Activated B cell treated with CpG ODN at 0.5 μM for 24 hours (primary cell): ENCODE data around the gene AUTS2. TPM values are rescaled to one million over a fixed set of nuclear protein-coding genes. Genes with fewer than 3 reads are reported as not detected.

Experiments
- ATAC-seq: fragments of 200-7000 bp; cut with Tn5 transposase; one replicate; pipeline ENCODE4 v1.10.0; 2021; ENCODE audit warnings: low read depth, mild to moderate bottlenecking, moderate library complexity
- CTCF ChIA-PET: fragments of 350-600 bp; sonication (Branson Sonifier 250); formaldehyde crosslinking; loops from one replicate; lab custom pipeline; 2021; ENCODE audit warnings: antibody characterized with exemption; lab: Charles Lee
- POLR2A ChIA-PET: fragments of 350-600 bp; sonication (Branson Sonifier 250); formaldehyde crosslinking; loops from one replicate; lab custom pipeline; 2021; ENCODE audit warnings: antibody characterized with exemption; lab: Charles Lee
- DNase-seq: peaks from one replicate; pipeline ENCODE4 v3.0.0; 2022
- H3K27ac Mint-ChIP-seq: one replicate; pipeline ENCODE4 v1.8.0; 2020; ENCODE audit warnings: mixed read lengths
- H3K27me3 Mint-ChIP-seq: one replicate; pipeline ENCODE4 v1.8.0; 2021; ENCODE audit warnings: mixed read lengths
- H3K36me3 Mint-ChIP-seq: one replicate; pipeline ENCODE4 v1.8.0; 2021; ENCODE audit warnings: low read depth, mixed read lengths
- H3K4me1 Mint-ChIP-seq: one replicate; pipeline ENCODE4 v1.8.0; 2021; ENCODE audit warnings: mixed read lengths
- H3K4me3 Mint-ChIP-seq: one replicate; pipeline ENCODE4 v1.8.0; 2020; ENCODE audit warnings: mild to moderate bottlenecking, mixed read lengths
- H3K9me3 Mint-ChIP-seq: one replicate; pipeline ENCODE4 v1.8.0; 2020; ENCODE audit warnings: mixed read lengths
- CTCF ChIP-seq: fragments of 200-600 bp; IDR thresholded peaks from one replicate; pipeline ENCODE4 v1.8.0; 2022; ENCODE audit warnings: antibody characterized with exemption, mild to moderate bottlenecking
- intact Hi-C: fragments of 100-400 bp; cut with micrococcal nuclease; formaldehyde crosslinking; loops from one replicate; pipeline ENCODE4 v1.15.1; 2024
- total RNA-seq: library from RNA; stranded (reverse); gene quantifications from 2 replicates; pipeline ENCODE4 v1.2.3, GENCODE V29; 2022

Gene AUTS2
- total RNA-seq, 1 donor from 2014 or later: 15.9 TPM

- intact Hi-C loops: no loop called here
- H3K4me3 Mint-ChIP-seq: no peak overlapping the region
- no peak for ATAC-seq
- no peak for DNase-seq
- peaks cover 3% of the 10 kb centered on the region for H3K27me3 Mint-ChIP-seq
- no peaks in the 10 kb centered on the region for H3K36me3 Mint-ChIP-seq
- no peaks in the 10 kb centered on the region for H3K4me1 Mint-ChIP-seq
- TF ChIP-seq CTCF: no peak
- POLR2A ChIA-PET: no interaction called here
- peaks cover 5% of the 10 kb centered on the region for H3K9me3 Mint-ChIP-seq
- no peak overlapping the region for H3K27ac Mint-ChIP-seq
- CTCF ChIA-PET: no interaction called here
Observed at GRCh38 chr7:69585169-69585568, 13.1 kb upstream of the AUTS2 start.

- H3K4me1 Mint-ChIP-seq: no peaks in the 10 kb centered on the region
- no peak overlapping the region for H3K27ac Mint-ChIP-seq
- ChIA-PET CTCF (no interaction called here), POLR2A (no interaction called here)
- no peak overlapping the region for H3K4me3 Mint-ChIP-seq
- no peak for ATAC-seq
- TF ChIP-seq CTCF: no peak
- DNase-seq: no peak
- intact Hi-C loops: no loop called here
- no peaks in the 10 kb centered on the region for H3K36me3 Mint-ChIP-seq
- H3K27me3 Mint-ChIP-seq: peaks cover 3% of the 10 kb centered on the region
- H3K9me3 Mint-ChIP-seq: peaks cover 9% of the 10 kb centered on the region
Observed at GRCh38 chr7:69586321-69586720, 12.0 kb upstream of the AUTS2 start.

GRCh38 chr7:69588773-69589172, 9.5 kb upstream of the AUTS2 start:
- ChIA-PET POLR2A (no interaction called here), CTCF (no interaction called here)
- H3K27ac Mint-ChIP-seq: no peak overlapping the region
- no peak overlapping the region for H3K4me3 Mint-ChIP-seq
- H3K4me1 Mint-ChIP-seq: no peaks in the 10 kb centered on the region
- peaks cover 3% of the 10 kb centered on the region for H3K27me3 Mint-ChIP-seq
- H3K36me3 Mint-ChIP-seq: no peaks in the 10 kb centered on the region
- ATAC-seq: no peak
- H3K9me3 Mint-ChIP-seq: peaks cover 9% of the 10 kb centered on the region
- TF ChIP-seq CTCF: no peak
- no peak for DNase-seq
- intact Hi-C loops: no loop called here

GRCh38 chr7:69591805-69592204, 6.5 kb upstream of the AUTS2 start:
- DNase-seq (no peak), ATAC-seq (no peak)
- no peak for TF ChIP-seq CTCF
- H3K27ac Mint-ChIP-seq: no peak overlapping the region
- H3K4me1 Mint-ChIP-seq: peaks cover under 1% of the 10 kb centered on the region
- POLR2A ChIA-PET: no interaction called here
- no peak overlapping the region for H3K4me3 Mint-ChIP-seq
- intact Hi-C loops: loop anchor here (10.0 kb wide), 1 partner anchor 1103 kb away; no protein-coding TSS in a partner anchor
- CTCF ChIA-PET: no interaction called here
- peaks cover 9% of the 10 kb centered on the region for H3K9me3 Mint-ChIP-seq
- no peaks in the 10 kb centered on the region for H3K36me3 Mint-ChIP-seq
- no peaks in the 10 kb centered on the region for H3K27me3 Mint-ChIP-seq

GRCh38 chr7:69593511-69593910, 4.8 kb upstream of the AUTS2 start:
- CTCF ChIA-PET: interaction anchor here (0.9 kb wide), 1 partner anchor 10 kb away, joined by 3 read pairs; no protein-coding TSS in a partner anchor
- POLR2A ChIA-PET: no interaction called here
- H3K36me3 Mint-ChIP-seq: peaks cover under 1% of the 10 kb centered on the region
- H3K4me1 Mint-ChIP-seq: peaks cover 3% of the 10 kb centered on the region
- H3K27me3 Mint-ChIP-seq: no peaks in the 10 kb centered on the region
- intact Hi-C loops: loop anchor here (10.0 kb wide), 1 partner anchor 1101 kb away; no protein-coding TSS in a partner anchor
- no peak for ATAC-seq
- H3K9me3 Mint-ChIP-seq: peaks cover 9% of the 10 kb centered on the region
- DNase-seq: no peak
- no peak for TF ChIP-seq CTCF
- H3K4me3 Mint-ChIP-seq: no peak overlapping the region
- no peak overlapping the region for H3K27ac Mint-ChIP-seq
